SK-N-SH (cell line): ENCODE measurements around the gene GATD1.

Experiments used
- CHD2 ChIP-seq: fragments of 150-350 bp; IDR thresholded peaks from 2 replicates; pipeline ENCODE4 v1.6.1; 2018; ENCODE audit warnings: low read length; ENCODE audit not compliant: partially characterized antibody
- ELF1 ChIP-seq: IDR thresholded peaks from 2 replicates; pipeline ENCODE4 v1.4.0; 2012
- EP300 ChIP-seq, 2 experiments: IDR thresholded peaks; 2 replicates each; pipeline versions ENCODE4 v1.4.0 to v1.6.1; 2012; ENCODE audit warnings: borderline replicate concordance in 1 of 2, low read depth in 1 of 2, low read length in 1 of 2
- EZH2phosphoT487 ChIP-seq: fragments of 200-600 bp; sonication (generic); IDR thresholded peaks from 2 replicates; pipeline ENCODE4 v1.6.1; 2017; ENCODE audit warnings: low read depth, mixed run types, mild to moderate bottlenecking, antibody characterized with exemption, moderate library complexity, borderline replicate concordance
- GABPA ChIP-seq: IDR thresholded peaks from 2 replicates; pipeline ENCODE4 v1.4.0; 2012; ENCODE audit warnings: low read depth, mild to moderate bottlenecking
- MEF2A ChIP-seq: IDR thresholded peaks from 2 replicates; pipeline ENCODE4 v1.4.0; 2012; ENCODE audit warnings: low read depth, borderline replicate concordance
- POLR2AphosphoS5 ChIP-seq: IDR thresholded peaks from 2 replicates; pipeline ENCODE4 v1.6.1; 2012; ENCODE audit warnings: low read depth, low read length
- RAD21 ChIP-seq: IDR thresholded peaks from 2 replicates; pipeline ENCODE4 v1.6.1; 2012; ENCODE audit warnings: mild to moderate bottlenecking, low read length
- RCOR1 ChIP-seq: fragments of 150-350 bp; IDR thresholded peaks from 2 replicates; pipeline ENCODE4 v1.6.1; 2017; ENCODE audit warnings: antibody characterized with exemption, low read length
- REST ChIP-seq: IDR thresholded peaks from 2 replicates; pipeline ENCODE4 v1.6.1; 2012; ENCODE audit warnings: mild to moderate bottlenecking, low read depth, low read length, moderate library complexity
- RXRA ChIP-seq: IDR thresholded peaks from 2 replicates; pipeline ENCODE4 v1.4.0; 2012; ENCODE audit warnings: low read depth, mild to moderate bottlenecking, borderline replicate concordance
- SIN3A ChIP-seq: IDR thresholded peaks from 2 replicates; pipeline ENCODE4 v1.6.1; 2012; ENCODE audit warnings: low read depth, mild to moderate bottlenecking, low read length, moderate library complexity, borderline replicate concordance
- SMC3 ChIP-seq: IDR thresholded peaks from 2 replicates; pipeline ENCODE4 v1.6.1; 2012; ENCODE audit warnings: low read depth, low read length, improper control_type of control experiment
- TF ChIP-seq, protein P1 (sequence below): fragments of 200-600 bp; sonication (generic); IDR thresholded peaks from 2 replicates; pipeline ENCODE4 v1.6.1; 2017; ENCODE audit warnings: antibody characterized with exemption, mild to moderate bottlenecking, moderate library complexity

- no peak for TF ChIP-seq POLR2AphosphoS5
- TF ChIP-seq, protein P1, sequence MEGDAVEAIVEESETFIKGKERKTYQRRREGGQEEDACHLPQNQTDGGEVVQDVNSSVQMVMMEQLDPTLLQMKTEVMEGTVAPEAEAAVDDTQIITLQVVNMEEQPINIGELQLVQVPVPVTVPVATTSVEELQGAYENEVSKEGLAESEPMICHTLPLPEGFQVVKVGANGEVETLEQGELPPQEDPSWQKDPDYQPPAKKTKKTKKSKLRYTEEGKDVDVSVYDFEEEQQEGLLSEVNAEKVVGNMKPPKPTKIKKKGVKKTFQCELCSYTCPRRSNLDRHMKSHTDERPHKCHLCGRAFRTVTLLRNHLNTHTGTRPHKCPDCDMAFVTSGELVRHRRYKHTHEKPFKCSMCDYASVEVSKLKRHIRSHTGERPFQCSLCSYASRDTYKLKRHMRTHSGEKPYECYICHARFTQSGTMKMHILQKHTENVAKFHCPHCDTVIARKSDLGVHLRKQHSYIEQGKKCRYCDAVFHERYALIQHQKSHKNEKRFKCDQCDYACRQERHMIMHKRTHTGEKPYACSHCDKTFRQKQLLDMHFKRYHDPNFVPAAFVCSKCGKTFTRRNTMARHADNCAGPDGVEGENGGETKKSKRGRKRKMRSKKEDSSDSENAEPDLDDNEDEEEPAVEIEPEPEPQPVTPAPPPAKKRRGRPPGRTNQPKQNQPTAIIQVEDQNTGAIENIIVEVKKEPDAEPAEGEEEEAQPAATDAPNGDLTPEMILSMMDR = no peak
- no peak for TF ChIP-seq REST
- TF ChIP-seq EP300 (IDR thresholded peaks at IDR 0.05; ENCODE audit: borderline replicate concordance in 1 of 2, low read depth in 1 of 2, low read length in 1 of 2) = no peak
- TF ChIP-seq RXRA = no peak
- TF ChIP-seq SIN3A = no peak
- TF ChIP-seq ELF1 = no peak
- no peak for TF ChIP-seq RCOR1
- no peak for TF ChIP-seq GABPA
- no peak for TF ChIP-seq SMC3
- no peak for TF ChIP-seq CHD2
- no peak for TF ChIP-seq RAD21
- TF ChIP-seq EZH2phosphoT487 = no peak
- no peak for TF ChIP-seq MEF2A
These were observed 49.5 kb upstream of the GATD1 start for GRCh38 chr11:826836-827145.
